Measurements from ENCODE around the gene GMDS.

Gene GMDS

DNA sequence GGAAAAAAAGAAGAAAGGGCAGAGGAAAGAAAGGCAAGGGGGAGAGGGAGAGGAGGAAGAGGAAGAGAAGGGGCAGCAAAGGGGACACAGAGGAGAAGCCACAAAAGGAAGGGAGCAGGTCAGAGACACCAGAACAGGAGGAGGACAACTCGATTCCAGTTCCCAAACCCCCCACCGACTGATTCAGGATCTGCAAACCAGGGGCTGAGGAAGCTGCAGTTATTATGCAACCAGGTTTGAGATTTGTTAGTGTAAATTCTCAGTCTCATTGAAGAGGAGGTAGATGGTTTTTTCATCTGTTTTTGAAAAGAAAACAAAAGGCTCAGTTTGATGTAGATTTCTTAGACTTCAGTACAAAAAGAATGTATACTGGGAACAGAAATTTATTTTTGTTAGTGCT, 432.9 kb downstream of the GMDS start:
- Histone ChIP-seq H3K9ac (ENCODE audit: low read length) (no peak overlapping the region), H3K27me3 (ENCODE audit: control insufficient read depth in 1 of 2, insufficient read depth in 2 of 2, low read length in 2 of 2) (no peaks in the 10 kb centered on the region), H3K9me3 (ENCODE audit: low read length) (no peaks in the 10 kb centered on the region), H3K4me1 (ENCODE audit: insufficient read depth, low read length) (no peaks in the 10 kb centered on the region), H3K27ac (ENCODE audit: low read depth, low read length) (no peak overlapping the region), H3K4me3 (ENCODE audit: low read depth in 1 of 2, low read length in 2 of 2) (no peak overlapping the region), H3K36me3 (ENCODE audit: insufficient read depth, low read length) (no peaks in the 10 kb centered on the region)

DNA sequence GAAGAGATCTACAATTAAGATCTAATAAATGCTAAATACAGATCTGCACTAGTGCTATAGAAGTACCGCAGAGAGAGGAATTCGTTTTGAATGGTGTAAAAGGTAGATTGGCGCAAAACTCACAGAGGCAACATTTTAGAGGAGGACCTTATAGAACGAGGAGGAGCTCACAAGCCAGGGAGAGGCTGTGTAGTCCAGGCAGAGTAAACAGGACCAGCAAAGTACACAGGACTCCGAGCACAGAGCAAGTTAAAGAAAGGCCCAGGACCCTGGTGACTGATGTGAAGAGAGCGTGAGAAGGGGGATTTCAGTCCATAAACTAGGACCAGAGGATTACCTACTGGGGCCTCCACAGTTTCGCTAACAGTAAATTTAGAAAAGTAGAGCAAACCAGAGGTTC, 433.4 kb downstream of the GMDS start:
- no peaks in the 10 kb centered on the region for H3K27me3 ChIP-seq (ENCODE audit: control insufficient read depth in 1 of 2, insufficient read depth in 2 of 2, low read length in 2 of 2)
- no peaks in the 10 kb centered on the region for H3K4me1 ChIP-seq (ENCODE audit: insufficient read depth, low read length)
- no peak overlapping the region for H3K4me3 ChIP-seq (ENCODE audit: low read depth in 1 of 2, low read length in 2 of 2)
- no peaks in the 10 kb centered on the region for H3K9me3 ChIP-seq (ENCODE audit: low read length)
- no peak overlapping the region for H3K9ac ChIP-seq (ENCODE audit: low read length)
- H3K36me3 ChIP-seq (ENCODE audit: insufficient read depth, low read length) = no peaks in the 10 kb centered on the region
- H3K27ac ChIP-seq (ENCODE audit: low read depth, low read length) = no peak overlapping the region

DNA sequence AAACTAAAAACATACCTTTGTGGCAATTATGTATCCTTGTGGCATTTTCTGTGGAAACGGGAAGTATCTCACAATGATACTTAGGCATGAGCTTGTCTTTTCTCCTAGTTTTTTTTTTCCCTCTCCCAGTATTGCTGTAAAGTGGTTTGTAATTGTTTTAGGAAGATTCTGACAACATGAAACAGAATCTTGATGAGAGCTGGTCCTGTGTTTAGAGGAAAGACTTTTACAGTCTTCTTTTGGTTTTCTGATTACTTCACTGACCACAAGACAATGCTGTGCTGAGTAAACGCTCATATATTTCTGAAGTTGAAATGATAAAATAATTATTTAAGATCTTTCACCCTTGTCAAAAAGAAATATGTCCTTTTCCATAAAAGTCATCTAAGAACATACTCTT, 434.5 kb downstream of the GMDS start:
- Histone ChIP-seq H3K4me1 (ENCODE audit: insufficient read depth, low read length) (no peaks in the 10 kb centered on the region), H3K9me3 (ENCODE audit: low read length) (no peaks in the 10 kb centered on the region), H3K9ac (ENCODE audit: low read length) (no peak overlapping the region), H3K27ac (ENCODE audit: low read depth, low read length) (no peak overlapping the region), H3K4me3 (ENCODE audit: low read depth in 1 of 2, low read length in 2 of 2) (no peak overlapping the region), H3K27me3 (ENCODE audit: control insufficient read depth in 1 of 2, insufficient read depth in 2 of 2, low read length in 2 of 2) (no peaks in the 10 kb centered on the region), H3K36me3 (ENCODE audit: insufficient read depth, low read length) (no peaks in the 10 kb centered on the region)

- H3K4me3 ChIP-seq (ENCODE audit: low read depth in 1 of 2, low read length in 2 of 2) = no peak overlapping the region
- H3K9ac ChIP-seq (ENCODE audit: low read length) = no peak overlapping the region
- H3K27me3 ChIP-seq (ENCODE audit: control insufficient read depth in 1 of 2, insufficient read depth in 2 of 2, low read length in 2 of 2) = no peaks in the 10 kb centered on the region
- H3K27ac ChIP-seq (ENCODE audit: low read depth, low read length) = no peak overlapping the region
- H3K4me1 ChIP-seq (ENCODE audit: insufficient read depth, low read length) = no peaks in the 10 kb centered on the region
- no peaks in the 10 kb centered on the region for H3K36me3 ChIP-seq (ENCODE audit: insufficient read depth, low read length)
- H3K9me3 ChIP-seq (ENCODE audit: low read length) = no peaks in the 10 kb centered on the region
These were observed 436.0 kb downstream of the GMDS start for GRCh38 chr6:1809291-1809988.

DNA sequence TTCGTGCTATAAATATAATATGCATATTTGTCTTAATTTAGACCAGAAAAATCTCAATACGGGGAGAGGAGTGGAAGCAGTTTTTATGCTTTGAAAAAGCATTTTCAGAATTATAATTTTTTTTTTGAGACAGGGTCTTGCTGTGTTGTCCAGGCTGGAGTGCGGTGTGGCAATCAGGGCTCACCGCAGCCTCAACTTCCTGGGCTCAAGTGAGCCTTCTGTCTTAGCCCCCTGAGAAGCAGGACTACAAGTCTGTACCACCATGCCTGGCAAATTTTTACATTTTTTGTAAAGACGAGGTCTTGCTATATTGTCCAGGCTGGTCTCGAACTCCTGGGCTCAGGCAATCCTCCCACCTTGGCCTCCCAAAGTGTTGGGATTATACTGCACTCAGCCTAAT, 438.5 kb downstream of the GMDS start:
- no peak overlapping the region for H3K9ac ChIP-seq (ENCODE audit: low read length)
- no peaks in the 10 kb centered on the region for H3K27me3 ChIP-seq (ENCODE audit: control insufficient read depth in 1 of 2, insufficient read depth in 2 of 2, low read length in 2 of 2)
- no peak overlapping the region for H3K27ac ChIP-seq (ENCODE audit: low read depth, low read length)
- no peak overlapping the region for H3K4me3 ChIP-seq (ENCODE audit: low read depth in 1 of 2, low read length in 2 of 2)
- H3K9me3 ChIP-seq (ENCODE audit: low read length) = no peaks in the 10 kb centered on the region
- H3K4me1 ChIP-seq (ENCODE audit: insufficient read depth, low read length) = no peaks in the 10 kb centered on the region
- no peaks in the 10 kb centered on the region for H3K36me3 ChIP-seq (ENCODE audit: insufficient read depth, low read length)

DNA sequence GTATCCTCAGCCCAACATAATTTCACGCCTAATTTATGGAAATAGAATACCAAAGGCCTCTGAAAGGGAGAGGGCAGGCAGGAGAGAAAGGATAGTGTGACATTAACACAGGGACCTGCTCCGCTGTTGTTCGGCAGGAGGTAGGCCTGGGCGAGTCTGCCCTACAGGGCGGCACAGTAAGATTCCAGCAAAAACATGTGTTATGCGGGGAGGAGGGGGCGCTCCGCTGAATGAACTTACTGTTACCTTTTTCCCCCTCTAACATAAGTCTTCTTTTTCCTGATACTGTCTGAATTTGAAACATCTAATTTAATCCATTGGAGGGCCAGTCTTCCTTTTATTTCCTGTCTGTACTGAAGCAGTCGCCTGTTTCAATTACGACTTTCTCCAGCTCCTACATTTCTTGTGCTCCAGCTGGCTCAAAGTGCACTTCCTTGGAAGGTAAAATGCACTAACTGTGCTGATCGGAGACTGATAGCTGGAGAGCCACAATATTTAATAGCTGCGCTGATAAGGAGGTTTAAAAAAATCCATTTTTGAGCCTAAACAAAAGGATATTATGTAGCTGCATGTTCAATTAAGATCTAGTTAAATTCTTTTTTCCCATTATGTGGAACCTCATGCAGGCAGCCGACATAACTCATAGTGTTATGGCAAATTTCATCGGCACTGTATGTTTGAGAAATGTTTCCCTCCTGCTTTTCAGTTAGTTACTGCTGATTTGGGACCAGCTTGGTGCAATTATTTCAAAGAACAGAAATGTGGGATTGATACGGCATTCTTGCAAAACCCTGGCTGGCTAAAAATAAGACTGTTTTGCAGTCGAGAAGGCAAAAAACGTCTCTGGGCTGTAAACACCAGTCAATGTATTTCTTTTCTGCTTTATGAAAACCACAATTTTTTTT, 442.7 kb downstream of the GMDS start:
- no peak overlapping the region for H3K9ac ChIP-seq (ENCODE audit: low read length)

GRCh38 chr6:1801401-1801800, 444.0 kb downstream of the GMDS start:
- Histone ChIP-seq H3K9ac (ENCODE audit: low read length) (no peak overlapping the region), H3K27me3 (ENCODE audit: control insufficient read depth in 1 of 2, insufficient read depth in 2 of 2, low read length in 2 of 2) (no peaks in the 10 kb centered on the region), H3K36me3 (ENCODE audit: insufficient read depth, low read length) (no peaks in the 10 kb centered on the region), H3K4me1 (ENCODE audit: insufficient read depth, low read length) (no peaks in the 10 kb centered on the region), H3K9me3 (ENCODE audit: low read length) (no peaks in the 10 kb centered on the region), H3K27ac (ENCODE audit: low read depth, low read length) (no peak overlapping the region), H3K4me3 (ENCODE audit: low read depth in 1 of 2, low read length in 2 of 2) (no peak overlapping the region)

More for the DNA sequence above, 442.7 kb downstream of the GMDS start:
- no peaks in the 10 kb centered on the region for H3K27me3 ChIP-seq (ENCODE audit: control insufficient read depth in 1 of 2, insufficient read depth in 2 of 2, low read length in 2 of 2)
- no peak overlapping the region for H3K27ac ChIP-seq (ENCODE audit: low read depth, low read length)
- no peaks in the 10 kb centered on the region for H3K36me3 ChIP-seq (ENCODE audit: insufficient read depth, low read length)
- no peak overlapping the region for H3K4me3 ChIP-seq (ENCODE audit: low read depth in 1 of 2, low read length in 2 of 2)
- H3K4me1 ChIP-seq (ENCODE audit: insufficient read depth, low read length) = no peaks in the 10 kb centered on the region
- H3K9me3 ChIP-seq (ENCODE audit: low read length) = no peaks in the 10 kb centered on the region

GRCh38 chr6:1800845-1801244, 444.6 kb downstream of the GMDS start:
- H3K36me3 ChIP-seq (ENCODE audit: insufficient read depth, low read length) = no peaks in the 10 kb centered on the region
- H3K9ac ChIP-seq (ENCODE audit: low read length) = no peak overlapping the region
- H3K4me3 ChIP-seq (ENCODE audit: low read depth in 1 of 2, low read length in 2 of 2) = no peak overlapping the region
- H3K4me1 ChIP-seq (ENCODE audit: insufficient read depth, low read length) = no peaks in the 10 kb centered on the region
- H3K27me3 ChIP-seq (ENCODE audit: control insufficient read depth in 1 of 2, insufficient read depth in 2 of 2, low read length in 2 of 2) = no peaks in the 10 kb centered on the region
- H3K27ac ChIP-seq (ENCODE audit: low read depth, low read length) = no peak overlapping the region
- no peaks in the 10 kb centered on the region for H3K9me3 ChIP-seq (ENCODE audit: low read length)

DNA sequence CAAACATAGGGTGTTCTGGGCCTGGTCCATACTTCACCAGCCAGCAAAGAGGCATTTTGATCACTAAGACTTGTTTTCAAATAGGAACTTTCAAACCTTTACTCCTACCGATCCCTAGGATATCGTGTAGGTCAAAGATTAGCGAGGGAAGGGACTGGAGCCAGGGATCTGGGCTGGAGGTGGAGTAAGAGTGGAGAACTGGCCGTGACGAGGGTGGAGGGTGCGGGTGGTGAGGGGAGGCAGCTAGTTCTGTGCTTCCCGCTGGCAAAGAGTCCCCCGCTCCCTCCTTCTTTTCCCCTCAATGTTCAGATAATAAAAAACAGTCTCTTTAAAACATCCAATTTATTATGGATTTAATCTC, 446.5 kb downstream of the GMDS start:
- Histone ChIP-seq H3K27me3 (ENCODE audit: control insufficient read depth in 1 of 2, insufficient read depth in 2 of 2, low read length in 2 of 2) (no peaks in the 10 kb centered on the region), H3K27ac (ENCODE audit: low read depth, low read length) (no peak overlapping the region), H3K9me3 (ENCODE audit: low read length) (no peaks in the 10 kb centered on the region), H3K4me1 (ENCODE audit: insufficient read depth, low read length) (no peaks in the 10 kb centered on the region), H3K36me3 (ENCODE audit: insufficient read depth, low read length) (no peaks in the 10 kb centered on the region), H3K4me3 (ENCODE audit: low read depth in 1 of 2, low read length in 2 of 2) (no peak overlapping the region), H3K9ac (ENCODE audit: low read length) (no peak overlapping the region)

GRCh38 chr6:1798303-1798964, 447.0 kb downstream of the GMDS start:
- H3K9me3 ChIP-seq (ENCODE audit: low read length) = no peaks in the 10 kb centered on the region
- no peak overlapping the region for H3K4me3 ChIP-seq (ENCODE audit: low read depth in 1 of 2, low read length in 2 of 2)
- H3K27me3 ChIP-seq (ENCODE audit: control insufficient read depth in 1 of 2, insufficient read depth in 2 of 2, low read length in 2 of 2) = no peaks in the 10 kb centered on the region
- H3K36me3 ChIP-seq (ENCODE audit: insufficient read depth, low read length) = no peaks in the 10 kb centered on the region
- no peak overlapping the region for H3K27ac ChIP-seq (ENCODE audit: low read depth, low read length)
- H3K9ac ChIP-seq (ENCODE audit: low read length) = no peak overlapping the region
- H3K4me1 ChIP-seq (ENCODE audit: insufficient read depth, low read length) = no peaks in the 10 kb centered on the region

DNA sequence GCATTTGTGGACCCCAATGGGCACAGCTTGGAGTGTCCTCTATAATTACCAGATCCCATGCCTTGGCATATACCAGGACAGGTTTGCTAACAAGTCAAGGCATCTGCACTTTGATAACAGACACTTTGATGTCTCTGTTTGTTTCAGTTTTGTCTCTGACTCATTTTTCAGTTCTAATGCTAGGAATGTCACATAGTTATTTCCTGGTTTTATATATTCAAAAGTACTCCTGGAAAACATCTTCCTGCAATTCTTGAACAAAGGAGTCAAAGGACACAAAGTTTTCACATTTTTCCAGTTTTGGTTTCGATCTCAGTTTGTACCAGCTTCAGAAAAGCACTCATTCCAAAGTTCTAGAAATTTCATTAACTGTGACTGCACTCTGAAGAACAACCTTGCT, 447.6 kb downstream of the GMDS start:
- Histone ChIP-seq H3K36me3 (ENCODE audit: insufficient read depth, low read length) (no peaks in the 10 kb centered on the region), H3K9ac (ENCODE audit: low read length) (no peak overlapping the region), H3K27ac (ENCODE audit: low read depth, low read length) (no peak overlapping the region)

More for the DNA sequence above, 447.6 kb downstream of the GMDS start:
- no peaks in the 10 kb centered on the region for H3K9me3 ChIP-seq (ENCODE audit: low read length)
- H3K4me3 ChIP-seq (ENCODE audit: low read depth in 1 of 2, low read length in 2 of 2) = no peak overlapping the region
- no peaks in the 10 kb centered on the region for H3K27me3 ChIP-seq (ENCODE audit: control insufficient read depth in 1 of 2, insufficient read depth in 2 of 2, low read length in 2 of 2)
- H3K4me1 ChIP-seq (ENCODE audit: insufficient read depth, low read length) = no peaks in the 10 kb centered on the region

Data from muscle layer of colon (tissue), 2 donors.